Esophagus squamous epithelium (tissue), 4 donors: ENCODE results near the gene DOCK1.

ENCODE experiments used
- CTCF ChIP-seq, 6 experiments: fragments of 450-650 bp in 4 of 6; fragments of 200-600 bp in 2 of 6; sonication (generic) in 2 of 6; IDR thresholded peaks; one replicate each; pipeline ENCODE4 v1.5.1; 2016 to 2019; ENCODE audit warnings: antibody characterized with exemption in 6 of 6, mild to moderate bottlenecking in 4 of 6, moderate library complexity in 4 of 6
- POLR2A ChIP-seq, 4 donors: fragments of 450-650 bp; IDR thresholded peaks; one replicate each; pipeline ENCODE4 v1.6.1; 2017; ENCODE audit warnings: antibody characterized with exemption in 4 of 4, mild to moderate bottlenecking in 4 of 4, moderate library complexity in 3 of 4

- TF ChIP-seq CTCF (IDR thresholded peaks at IDR 0.05) (no peak), POLR2A (IDR thresholded peaks at IDR 0.05) (no peak)
Observed at GRCh38 chr10:127303746-127304145, 398.5 kb downstream of the DOCK1 start.
